Panc1 (cell line): Measurements from ENCODE around the gene ALG9.

Experiments used
- SIN3A ChIP-seq: IDR thresholded peaks from 2 replicates; pipeline ENCODE4 v1.6.1; 2012; ENCODE audit warnings: low read depth, mild to moderate bottlenecking, low read length, moderate library complexity, borderline replicate concordance; ENCODE audit not compliant: insufficient read depth
- TF ChIP-seq, protein P1 (sequence below): fragments of 450-650 bp; IDR thresholded peaks from 2 replicates; pipeline ENCODE4 v1.5.1; 2017; ENCODE audit warnings: mild to moderate bottlenecking

DNA sequence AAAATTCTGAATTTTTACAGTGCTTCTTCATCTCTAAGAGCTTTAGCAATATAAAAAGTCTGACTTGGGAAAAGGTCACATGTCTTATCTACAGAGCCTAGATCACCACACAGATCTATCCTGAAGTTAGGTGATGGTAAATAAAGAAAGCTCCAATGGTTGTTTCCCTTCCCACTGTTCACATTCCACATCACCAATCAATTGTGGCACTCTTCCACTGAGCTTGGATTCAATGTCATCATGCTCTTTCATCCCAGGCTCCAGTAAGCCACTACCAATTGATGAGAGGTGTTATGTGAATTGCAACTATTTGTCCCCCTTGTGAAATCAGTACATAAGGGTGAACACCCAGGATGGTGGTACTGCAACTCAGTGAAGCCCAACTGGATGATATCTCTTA is 47.8 kb downstream of the ALG9 start:
- TF ChIP-seq, protein P1, sequence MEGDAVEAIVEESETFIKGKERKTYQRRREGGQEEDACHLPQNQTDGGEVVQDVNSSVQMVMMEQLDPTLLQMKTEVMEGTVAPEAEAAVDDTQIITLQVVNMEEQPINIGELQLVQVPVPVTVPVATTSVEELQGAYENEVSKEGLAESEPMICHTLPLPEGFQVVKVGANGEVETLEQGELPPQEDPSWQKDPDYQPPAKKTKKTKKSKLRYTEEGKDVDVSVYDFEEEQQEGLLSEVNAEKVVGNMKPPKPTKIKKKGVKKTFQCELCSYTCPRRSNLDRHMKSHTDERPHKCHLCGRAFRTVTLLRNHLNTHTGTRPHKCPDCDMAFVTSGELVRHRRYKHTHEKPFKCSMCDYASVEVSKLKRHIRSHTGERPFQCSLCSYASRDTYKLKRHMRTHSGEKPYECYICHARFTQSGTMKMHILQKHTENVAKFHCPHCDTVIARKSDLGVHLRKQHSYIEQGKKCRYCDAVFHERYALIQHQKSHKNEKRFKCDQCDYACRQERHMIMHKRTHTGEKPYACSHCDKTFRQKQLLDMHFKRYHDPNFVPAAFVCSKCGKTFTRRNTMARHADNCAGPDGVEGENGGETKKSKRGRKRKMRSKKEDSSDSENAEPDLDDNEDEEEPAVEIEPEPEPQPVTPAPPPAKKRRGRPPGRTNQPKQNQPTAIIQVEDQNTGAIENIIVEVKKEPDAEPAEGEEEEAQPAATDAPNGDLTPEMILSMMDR, result no peak
- no peak for TF ChIP-seq SIN3A
